ENCODE results near the gene POLR3GL. TPM values are rescaled to one million over a fixed set of nuclear protein-coding genes. Genes with fewer than 3 reads are reported as not detected.
A peak's percentile ranks its signal among the peaks of the same experiment; 100 is the strongest.

The POLR3GL gene
- total RNA-seq, 4 donors from 2014 or later = 19.0 to 31.4 (median 24.0) TPM

- DNase-seq (ENCODE audit: low spot score) = no peak
- TF ChIP-seq CTCF (IDR thresholded peaks at IDR 0.05) = no peak
- peak; percentile 19 for ATAC-seq (ENCODE audit: low FRiP score)
Observed at GRCh38 chr1:145985502-145986439, 21.3 kb downstream of the POLR3GL start.

GRCh38 chr1:145986551-145986950 is 22.1 kb downstream of the POLR3GL start:
- TF ChIP-seq CTCF (IDR thresholded peaks at IDR 0.05) = no peak
- ATAC-seq (ENCODE audit: low FRiP score) (no peak), DNase-seq (ENCODE audit: low spot score) (no peak)

- DNase-seq (ENCODE audit: low spot score) (no peak), ATAC-seq (ENCODE audit: low FRiP score) (no peak)
- TF ChIP-seq CTCF (IDR thresholded peaks at IDR 0.05) = no peak
Observed at GRCh38 chr1:145987926-145988325, 23.4 kb downstream of the POLR3GL start.

- no peak for ATAC-seq (ENCODE audit: low FRiP score)
- no peak for DNase-seq (ENCODE audit: low spot score)
- no peak for TF ChIP-seq CTCF (IDR thresholded peaks at IDR 0.05)
Observed at GRCh38 chr1:145988773-145989172, 24.3 kb downstream of the POLR3GL start.

- no peak for TF ChIP-seq CTCF (IDR thresholded peaks at IDR 0.05)
- no peak for DNase-seq (ENCODE audit: low spot score)
- peak; percentile 21 for ATAC-seq (ENCODE audit: low FRiP score)
Observed at GRCh38 chr1:145990249-145990855, 25.9 kb downstream of the POLR3GL start.

GRCh38 chr1:145991735-145992412 is 27.4 kb downstream of the POLR3GL start:
- ATAC-seq (ENCODE audit: low FRiP score) (no peak), DNase-seq (ENCODE audit: low spot score) (no peak)
- TF ChIP-seq CTCF (IDR thresholded peaks at IDR 0.05) = no peak

Data from omental fat pad (tissue), 4 donors.